ENCODE data around the gene PPT2. TPM values are rescaled to one million over a fixed set of nuclear protein-coding genes. Genes with fewer than 3 reads are reported as not detected.

The PPT2 gene
- total and polyA plus RNA-seq, 2 of the 13 experiments (the other 11 are each of a cell fraction or from before 2014, with no cell fraction given) = 39.2 to 61.8 TPM

GRCh38 chr6:32177788-32178546, 24.0 kb downstream of the PPT2 start, which contains the start of gene RNF5 (continued):
- peak; percentile 45; the same call in 1 of the 2 replicates for TF ChIP-seq LCORL (IDR thresholded peaks at IDR 0.05)
- TF ChIP-seq LCORL (CRISPR knock-in tag; IDR thresholded peaks at IDR 0.05) = peak; percentile 72
- 0 out of 2 replicates have a peak, but pooled peaks have one; percentile 24 for TF ChIP-seq ZMAT3 (CRISPR knock-in tag; conservative IDR thresholded peaks at IDR 0.05)
- TF ChIP-seq ZNF564 (CRISPR knock-in tag; IDR thresholded peaks at IDR 0.05) = no peak
- no peak for TF ChIP-seq ZNF891 (CRISPR knock-in tag; IDR thresholded peaks at IDR 0.05)
- no peak for TF ChIP-seq SMAD9 (CRISPR knock-in tag; IDR thresholded peaks at IDR 0.05)
- TF ChIP-seq ZSCAN22 (CRISPR knock-in tag; IDR thresholded peaks at IDR 0.05) = no peak
- no peak for TF ChIP-seq MYC (CRISPR knock-in tag; IDR thresholded peaks at IDR 0.05; ENCODE audit: borderline replicate concordance)
- TF ChIP-seq NONO (IDR thresholded peaks at IDR 0.05) = no peak
- TF ChIP-seq NONO (CRISPR knock-in tag; conservative IDR thresholded peaks at IDR 0.05) = no peak
- no peak for TF ChIP-seq SMARCC2 (IDR thresholded peaks at IDR 0.05)
- TF ChIP-seq NR2C2 (CRISPR knock-in tag; IDR thresholded peaks at IDR 0.05; ENCODE audit: borderline replicate concordance) = 0 out of 2 replicates have a peak, but pooled peaks have one; percentile 12
- peak; percentile 64 for TF ChIP-seq ELF3 (CRISPR knock-in tag; IDR thresholded peaks at IDR 0.05)
- TF ChIP-seq ATF3 (CRISPR knock-in tag; IDR thresholded peaks at IDR 0.05) = no peak
- no peak for TF ChIP-seq JUND (CRISPR knock-in tag; IDR thresholded peaks at IDR 0.05)
- no peak for TF ChIP-seq SIN3B (IDR thresholded peaks at IDR 0.05; ENCODE audit: low read length)
- TF ChIP-seq, protein P1, sequence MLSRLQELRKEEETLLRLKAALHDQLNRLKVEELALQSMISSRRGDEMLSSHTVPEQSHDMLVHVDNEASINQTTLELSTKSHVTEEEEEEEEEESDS (CRISPR knock-in tag; IDR thresholded peaks at IDR 0.05; ENCODE audit: borderline replicate concordance) = no peak
- TF ChIP-seq ZSCAN5A (CRISPR knock-in tag; IDR thresholded peaks at IDR 0.05; ENCODE audit: borderline replicate concordance) = 0 out of 2 replicates have a peak, but pooled peaks have one; percentile 4
- no peak for TF ChIP-seq AGO2 (optimal IDR thresholded peaks at IDR 0.05; ENCODE audit: low read depth, low read length)
- TF ChIP-seq ZFP1 (CRISPR knock-in tag; IDR thresholded peaks at IDR 0.05) = 0 out of 2 replicates have a peak, but pooled peaks have one; percentile 19
- no peak; the same call in 1 of the 2 replicates for TF ChIP-seq ZSCAN9 (CRISPR knock-in tag; IDR thresholded peaks at IDR 0.05; ENCODE audit: borderline replicate concordance)
- no peak for TF ChIP-seq HOXD1 (CRISPR knock-in tag; IDR thresholded peaks at IDR 0.05)
- TF ChIP-seq KAT2B (IDR thresholded peaks at IDR 0.05; ENCODE audit: borderline replicate concordance, low read depth, low read length) = no peak
- TF ChIP-seq KLF13 (CRISPR knock-in tag; IDR thresholded peaks at IDR 0.05) = no peak
- TF ChIP-seq, protein P2, sequence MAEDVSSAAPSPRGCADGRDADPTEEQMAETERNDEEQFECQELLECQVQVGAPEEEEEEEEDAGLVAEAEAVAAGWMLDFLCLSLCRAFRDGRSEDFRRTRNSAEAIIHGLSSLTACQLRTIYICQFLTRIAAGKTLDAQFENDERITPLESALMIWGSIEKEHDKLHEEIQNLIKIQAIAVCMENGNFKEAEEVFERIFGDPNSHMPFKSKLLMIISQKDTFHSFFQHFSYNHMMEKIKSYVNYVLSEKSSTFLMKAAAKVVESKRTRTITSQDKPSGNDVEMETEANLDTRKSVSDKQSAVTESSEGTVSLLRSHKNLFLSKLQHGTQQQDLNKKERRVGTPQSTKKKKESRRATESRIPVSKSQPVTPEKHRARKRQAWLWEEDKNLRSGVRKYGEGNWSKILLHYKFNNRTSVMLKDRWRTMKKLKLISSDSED (CRISPR knock-in tag; IDR thresholded peaks at IDR 0.05) = no peak
- TF ChIP-seq SIX1 (CRISPR knock-in tag; IDR thresholded peaks at IDR 0.05; ENCODE audit: borderline replicate concordance) = no peak
- no peak for TF ChIP-seq CBFB (CRISPR knock-in tag; IDR thresholded peaks at IDR 0.05)
- TF ChIP-seq ARID2 (CRISPR knock-in tag; IDR thresholded peaks at IDR 0.05; ENCODE audit: borderline replicate concordance) = no peak
- no peak for TF ChIP-seq ZFAT (CRISPR knock-in tag; conservative IDR thresholded peaks at IDR 0.05)
- no peak for TF ChIP-seq POGZ (CRISPR knock-in tag; IDR thresholded peaks at IDR 0.05)
- TF ChIP-seq ZNF33B (CRISPR knock-in tag; IDR thresholded peaks at IDR 0.05) = peak; percentile 22; the same call in 1 of the 2 replicates
- TF ChIP-seq ZNF124 (CRISPR knock-in tag; IDR thresholded peaks at IDR 0.05) = no peak
